ENCODE results near the gene PLCL2.
A peak's percentile ranks its signal among the peaks of the same experiment; 100 is the strongest.

The PLCL2 gene

DNA sequence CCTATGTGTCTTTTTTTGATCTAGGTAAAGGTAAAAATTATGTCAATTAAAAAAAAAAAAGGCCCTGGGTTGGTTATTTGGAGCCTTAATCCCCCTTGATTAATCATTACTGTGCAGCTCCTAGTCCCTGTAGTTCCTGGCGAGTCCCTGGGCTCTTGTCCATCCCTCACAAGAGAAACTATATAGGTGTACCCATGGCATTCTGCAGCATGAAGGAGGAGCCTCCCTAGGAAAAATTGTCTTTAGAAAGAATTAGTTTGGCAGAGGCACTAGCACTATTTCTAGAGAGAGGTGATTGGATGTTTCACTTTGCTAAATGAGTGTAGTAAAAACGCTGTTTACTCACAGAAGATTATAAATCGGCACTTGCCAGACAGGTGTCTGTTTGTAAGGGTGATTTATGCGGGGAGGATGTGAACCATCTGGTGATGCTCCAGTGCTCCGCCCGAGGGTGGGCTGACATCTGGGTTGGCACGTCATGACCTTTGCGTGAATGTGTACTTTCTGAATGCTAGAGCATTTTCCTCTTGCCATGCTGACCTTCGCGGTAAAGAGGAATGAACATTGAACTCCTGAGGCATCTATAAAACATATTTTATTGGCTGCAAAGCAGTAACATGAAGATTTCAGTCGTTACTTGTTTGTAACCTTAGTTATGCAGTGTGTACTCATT is 12.6 kb downstream of the PLCL2 start:
- WGBS, result 93% methylated on average over 11 of the region's 11 CpGs
- Histone ChIP-seq H3K4me3 (ENCODE audit: low read length) (no peak overlapping the region), H3K9ac (ENCODE audit: low read depth, low read length) (no peak overlapping the region)

DNA sequence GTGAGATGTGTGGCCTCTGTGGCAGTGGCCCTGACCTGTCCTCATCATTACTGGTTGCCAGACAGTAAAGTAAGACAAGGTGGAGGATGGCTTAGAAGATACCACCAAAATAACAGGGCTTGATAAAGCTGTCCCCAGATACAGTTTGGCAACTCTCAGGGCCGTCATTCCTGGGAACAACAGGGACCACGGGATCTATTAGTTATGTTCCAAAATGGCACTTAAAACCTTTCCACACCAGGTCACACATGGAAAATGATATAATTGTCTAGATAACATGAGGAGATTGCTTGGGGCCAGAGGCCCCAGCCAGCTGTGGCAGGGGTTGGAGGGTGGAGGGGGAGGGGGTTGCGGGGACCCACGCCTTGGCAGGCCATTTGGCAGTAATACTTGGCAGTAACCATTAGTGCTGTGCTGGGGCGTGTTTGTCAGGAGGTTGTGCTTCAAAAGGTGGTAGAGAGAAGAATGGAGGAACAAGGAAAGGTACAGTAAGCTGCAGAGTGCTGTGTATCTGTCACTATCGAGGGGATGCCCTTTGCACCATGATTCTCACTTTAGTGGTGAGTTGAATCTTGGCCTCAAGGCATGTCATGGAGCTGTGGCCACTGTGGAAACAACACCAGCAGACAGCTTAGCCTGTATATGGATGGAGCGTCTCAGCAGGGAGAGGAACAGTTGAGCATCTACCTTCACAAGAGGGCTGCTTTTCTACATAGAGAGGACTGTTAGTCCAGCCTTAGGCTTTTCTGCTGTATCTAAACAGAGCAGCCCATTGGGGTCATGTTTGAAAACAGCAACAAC is 14.0 kb downstream of the PLCL2 start:
- 92% methylated on average over 7 of the region's 7 CpGs for WGBS
- H3K9ac ChIP-seq (ENCODE audit: low read depth, low read length), result no peak overlapping the region
- H3K27ac ChIP-seq (ENCODE audit: low read depth, low read length), result no peak overlapping the region
- H3K4me3 ChIP-seq (ENCODE audit: low read length), result no peak overlapping the region
- peaks cover 9% of the 10 kb centered on the region; the same call in 1 of the 2 replicates for H3K4me1 ChIP-seq (ENCODE audit: insufficient read depth, low read length)
- H3K9me3 ChIP-seq (ENCODE audit: insufficient read depth, low read depth, low read length), result peaks cover 9% of the 10 kb centered on the region; the same call in 1 of the 2 replicates
- no peaks in the 10 kb centered on the region for H3K27me3 ChIP-seq (ENCODE audit: insufficient read depth, low read length)
- H3K36me3 ChIP-seq (ENCODE audit: insufficient read depth, low read length), result no peaks in the 10 kb centered on the region

More for the DNA sequence above, 12.6 kb downstream of the PLCL2 start:
- peaks cover 9% of the 10 kb centered on the region; the same call in 1 of the 2 replicates for H3K9me3 ChIP-seq (ENCODE audit: insufficient read depth, low read depth, low read length)
- H3K4me1 ChIP-seq (ENCODE audit: insufficient read depth, low read length), result peaks cover 7% of the 10 kb centered on the region
- H3K27ac ChIP-seq (ENCODE audit: low read depth, low read length), result no peak overlapping the region
- no peaks in the 10 kb centered on the region for H3K27me3 ChIP-seq (ENCODE audit: insufficient read depth, low read length)
- H3K36me3 ChIP-seq (ENCODE audit: insufficient read depth, low read length), result no peaks in the 10 kb centered on the region

DNA sequence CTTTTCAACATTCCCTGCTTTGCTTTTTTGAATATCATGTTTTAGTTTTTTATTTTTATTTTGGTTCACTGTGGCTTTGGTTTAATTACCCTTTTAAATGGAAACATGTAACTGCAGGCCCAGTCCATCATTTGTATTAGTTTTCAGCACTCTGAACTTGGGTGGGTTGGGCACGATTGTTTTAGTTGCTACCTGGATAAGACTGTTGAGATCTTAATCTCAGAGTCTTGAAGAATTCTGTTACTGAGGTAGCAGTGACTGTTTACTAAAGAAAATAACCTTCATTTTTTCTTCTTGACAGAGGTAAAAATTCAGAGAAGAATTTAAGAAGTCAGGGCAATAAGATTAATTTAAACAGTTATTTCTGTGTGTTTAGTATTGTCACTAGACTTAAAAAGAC is 15.2 kb downstream of the PLCL2 start:
- WGBS, result 74% methylated on average over 1 of the region's 1 CpG
- no peaks in the 10 kb centered on the region for H3K27me3 ChIP-seq (ENCODE audit: insufficient read depth, low read length)
- no peak overlapping the region for H3K4me3 ChIP-seq (ENCODE audit: low read length)
- peaks cover 4% of the 10 kb centered on the region; the same call in 1 of the 2 replicates for H3K9me3 ChIP-seq (ENCODE audit: insufficient read depth, low read depth, low read length)
- no peak overlapping the region for H3K27ac ChIP-seq (ENCODE audit: low read depth, low read length)
- H3K9ac ChIP-seq (ENCODE audit: low read depth, low read length), result no peak overlapping the region
- peaks cover 17% of the 10 kb centered on the region for H3K4me1 ChIP-seq (ENCODE audit: insufficient read depth, low read length)
- H3K36me3 ChIP-seq (ENCODE audit: insufficient read depth, low read length), result no peaks in the 10 kb centered on the region

DNA sequence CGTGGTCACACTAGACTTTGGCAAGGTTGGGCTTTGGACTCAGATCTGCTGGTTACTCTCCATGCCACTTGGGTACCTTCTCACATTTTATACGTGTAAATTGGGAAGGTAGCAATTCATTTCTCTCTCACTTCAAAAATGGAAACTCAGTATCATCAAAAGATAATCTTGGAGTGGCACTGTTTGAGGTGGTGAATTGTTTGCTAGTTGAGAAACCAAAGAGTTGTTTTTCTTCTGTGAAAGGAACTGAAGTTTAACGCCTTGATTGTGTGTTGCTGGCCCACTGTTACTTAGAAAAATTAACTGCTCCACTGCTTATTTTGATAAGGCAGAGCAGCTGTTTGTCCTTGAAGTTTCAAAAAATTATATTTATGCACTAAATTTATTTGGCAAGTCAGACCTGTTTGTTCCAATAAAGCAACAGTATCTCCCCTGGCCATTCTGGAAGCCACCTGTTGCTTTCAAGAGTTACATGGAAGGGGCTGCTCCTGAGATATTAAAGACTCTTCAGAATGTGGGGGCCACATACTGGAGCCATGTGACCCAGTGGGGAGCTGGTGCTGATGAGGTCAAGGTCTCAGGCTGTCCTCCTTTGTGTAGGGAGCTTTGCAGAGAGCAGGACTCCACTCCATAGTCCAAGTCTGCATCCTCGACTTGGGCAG is 16.2 kb downstream of the PLCL2 start:
- no peak overlapping the region for H3K27ac ChIP-seq (ENCODE audit: low read depth, low read length)
- no peaks in the 10 kb centered on the region for H3K9me3 ChIP-seq (ENCODE audit: insufficient read depth, low read depth, low read length)
- peaks cover 27% of the 10 kb centered on the region for H3K4me1 ChIP-seq (ENCODE audit: insufficient read depth, low read length)
- H3K27me3 ChIP-seq (ENCODE audit: insufficient read depth, low read length), result no peaks in the 10 kb centered on the region
- WGBS, result 84% methylated on average over 4 of the region's 4 CpGs
- H3K4me3 ChIP-seq (ENCODE audit: low read length), result no peak overlapping the region
- no peak overlapping the region for H3K9ac ChIP-seq (ENCODE audit: low read depth, low read length)
- no peaks in the 10 kb centered on the region for H3K36me3 ChIP-seq (ENCODE audit: insufficient read depth, low read length)

DNA sequence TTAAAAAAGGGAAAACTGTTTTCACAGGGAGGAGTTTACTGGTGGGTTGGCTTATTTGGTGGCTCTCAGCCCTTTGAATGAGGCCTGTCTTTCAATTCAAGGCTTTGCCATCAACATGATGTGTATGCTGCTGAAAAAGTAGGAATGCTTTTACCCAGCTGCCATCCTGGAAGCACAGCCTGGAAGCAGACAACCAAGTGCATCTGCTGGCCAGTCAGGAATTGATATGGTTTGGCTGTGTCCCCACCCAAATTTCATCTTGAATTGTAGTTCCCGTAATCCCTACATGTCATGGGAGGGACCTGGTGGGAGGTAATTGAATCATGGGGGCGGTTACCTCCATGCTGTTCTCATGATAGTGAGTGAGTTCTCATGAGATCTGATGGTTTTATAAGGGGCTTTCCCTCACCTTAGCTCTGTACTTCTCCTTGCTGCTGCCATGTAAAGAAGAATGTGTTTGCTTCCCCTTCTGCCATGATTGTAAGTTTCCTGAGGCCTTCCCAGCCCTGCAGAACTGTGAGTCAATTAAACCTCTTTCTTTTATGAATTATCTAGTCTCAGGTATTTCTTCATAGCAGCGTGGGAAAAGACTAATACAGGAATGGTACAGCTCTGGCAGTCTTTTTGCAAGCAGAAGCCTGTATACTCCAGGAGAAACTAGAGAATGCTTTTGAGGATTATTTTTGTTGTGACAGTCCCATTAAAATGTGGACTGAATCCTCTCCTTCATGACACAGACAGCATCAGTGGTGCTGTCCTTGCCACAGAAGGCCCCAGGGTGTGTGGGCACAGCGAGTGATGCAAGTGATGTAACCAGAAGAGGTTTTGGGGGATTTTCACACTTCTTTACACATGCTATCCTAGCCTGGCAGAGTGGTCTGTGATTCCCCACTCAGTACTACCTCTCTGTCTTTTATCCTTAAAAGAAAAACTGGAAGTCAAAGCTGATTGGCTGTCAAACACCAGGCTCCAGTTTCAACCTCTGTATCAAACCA is 20.0 kb downstream of the PLCL2 start:
- 0 out of 2 replicates have a peak overlapping the region, but pooled peaks have one; percentile 24 for H3K27ac ChIP-seq (ENCODE audit: low read depth, low read length)
- 93% methylated on average over 4 of the region's 4 CpGs for WGBS
- no peak overlapping the region for H3K9ac ChIP-seq (ENCODE audit: low read depth, low read length)
- H3K4me3 ChIP-seq (ENCODE audit: low read length), result no peak overlapping the region
- H3K36me3 ChIP-seq (ENCODE audit: insufficient read depth, low read length), result no peaks in the 10 kb centered on the region
- H3K9me3 ChIP-seq (ENCODE audit: insufficient read depth, low read depth, low read length), result no peaks in the 10 kb centered on the region
- H3K27me3 ChIP-seq (ENCODE audit: insufficient read depth, low read length), result no peaks in the 10 kb centered on the region
- peaks cover 45% of the 10 kb centered on the region for H3K4me1 ChIP-seq (ENCODE audit: insufficient read depth, low read length)

DNA sequence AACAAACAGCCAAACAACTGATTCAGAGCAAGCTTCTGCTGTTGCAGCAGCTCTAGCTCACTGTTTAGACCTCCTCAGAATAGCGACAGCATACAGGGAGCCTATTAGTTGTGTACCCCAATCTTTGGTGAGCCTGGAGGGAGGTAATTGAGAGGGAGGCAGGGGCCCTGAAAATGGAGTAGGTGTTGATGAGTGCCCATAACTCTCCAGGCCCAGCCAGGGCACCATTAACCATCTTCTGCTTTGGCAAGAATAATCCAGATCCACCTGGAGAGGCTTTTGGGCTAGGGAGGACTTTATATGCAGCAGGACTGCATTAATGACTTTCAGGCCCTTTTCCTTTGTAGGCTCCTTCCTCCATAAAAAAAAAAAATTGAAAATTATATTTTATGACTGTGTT is 20.9 kb downstream of the PLCL2 start:
- Histone ChIP-seq H3K4me1 (ENCODE audit: insufficient read depth, low read length) (peaks cover 45% of the 10 kb centered on the region), H3K9ac (ENCODE audit: low read depth, low read length) (no peak overlapping the region), H3K36me3 (ENCODE audit: insufficient read depth, low read length) (no peaks in the 10 kb centered on the region), H3K27ac (ENCODE audit: low read depth, low read length) (no peak overlapping the region), H3K27me3 (ENCODE audit: insufficient read depth, low read length) (no peaks in the 10 kb centered on the region), H3K9me3 (ENCODE audit: insufficient read depth, low read depth, low read length) (no peaks in the 10 kb centered on the region), H3K4me3 (ENCODE audit: low read length) (no peak overlapping the region)
- WGBS, result 97% methylated on average over 1 of the region's 1 CpG

DNA sequence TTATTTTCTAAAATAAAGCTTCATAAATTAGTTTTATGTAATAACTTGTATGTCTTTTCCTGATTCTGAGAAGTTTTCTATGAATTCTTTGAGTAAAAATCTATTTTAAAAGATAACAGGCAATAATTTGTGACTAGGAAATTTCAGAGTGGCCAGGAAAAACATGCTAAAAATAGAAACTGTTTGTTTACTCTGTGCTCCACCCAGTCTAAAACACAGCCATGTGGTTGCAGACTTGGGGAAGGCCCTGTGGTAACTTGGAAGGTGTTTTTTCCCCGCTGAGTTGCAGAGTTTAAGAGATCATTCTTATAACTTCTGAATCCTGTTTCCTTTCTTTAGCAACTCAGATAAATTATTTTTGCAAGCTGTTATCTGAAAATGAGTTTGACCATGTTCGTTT is 21.9 kb downstream of the PLCL2 start:
- H3K27me3 ChIP-seq (ENCODE audit: insufficient read depth, low read length), result no peaks in the 10 kb centered on the region
- no peaks in the 10 kb centered on the region for H3K9me3 ChIP-seq (ENCODE audit: insufficient read depth, low read depth, low read length)
- no peak overlapping the region for H3K27ac ChIP-seq (ENCODE audit: low read depth, low read length)
- no peaks in the 10 kb centered on the region for H3K36me3 ChIP-seq (ENCODE audit: insufficient read depth, low read length)
- no peak overlapping the region for H3K9ac ChIP-seq (ENCODE audit: low read depth, low read length)
- no CpG with 5 or more reads among the region's 2 CpGs for WGBS
- no peak overlapping the region for H3K4me3 ChIP-seq (ENCODE audit: low read length)
- peaks cover 45% of the 10 kb centered on the region for H3K4me1 ChIP-seq (ENCODE audit: insufficient read depth, low read length)

DNA sequence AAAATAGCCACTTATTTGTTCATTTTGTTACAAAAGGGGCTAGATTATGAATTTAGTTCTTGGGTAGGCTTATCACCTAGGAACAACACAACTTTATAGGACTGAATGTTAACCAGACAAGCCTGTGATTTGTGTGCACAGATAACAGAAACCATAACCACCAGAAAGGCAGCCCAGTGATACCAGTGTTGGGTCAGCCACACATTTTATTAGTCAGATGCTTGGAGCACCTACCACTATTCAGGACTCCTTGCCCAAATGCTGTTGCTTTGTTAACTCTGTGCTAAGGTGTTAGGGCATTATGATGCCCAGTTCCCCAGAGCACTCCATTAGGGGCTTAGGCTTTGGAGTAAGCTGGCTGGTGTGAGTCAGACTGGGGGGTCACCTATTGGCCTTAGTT is 22.5 kb downstream of the PLCL2 start:
- no peak overlapping the region for H3K27ac ChIP-seq (ENCODE audit: low read depth, low read length)
- H3K9me3 ChIP-seq (ENCODE audit: insufficient read depth, low read depth, low read length), result no peaks in the 10 kb centered on the region
- H3K27me3 ChIP-seq (ENCODE audit: insufficient read depth, low read length), result no peaks in the 10 kb centered on the region
- peaks cover 45% of the 10 kb centered on the region for H3K4me1 ChIP-seq (ENCODE audit: insufficient read depth, low read length)
- H3K4me3 ChIP-seq (ENCODE audit: low read length), result no peak overlapping the region
- H3K9ac ChIP-seq (ENCODE audit: low read depth, low read length), result no peak overlapping the region
- H3K36me3 ChIP-seq (ENCODE audit: insufficient read depth, low read length), result no peaks in the 10 kb centered on the region

DNA sequence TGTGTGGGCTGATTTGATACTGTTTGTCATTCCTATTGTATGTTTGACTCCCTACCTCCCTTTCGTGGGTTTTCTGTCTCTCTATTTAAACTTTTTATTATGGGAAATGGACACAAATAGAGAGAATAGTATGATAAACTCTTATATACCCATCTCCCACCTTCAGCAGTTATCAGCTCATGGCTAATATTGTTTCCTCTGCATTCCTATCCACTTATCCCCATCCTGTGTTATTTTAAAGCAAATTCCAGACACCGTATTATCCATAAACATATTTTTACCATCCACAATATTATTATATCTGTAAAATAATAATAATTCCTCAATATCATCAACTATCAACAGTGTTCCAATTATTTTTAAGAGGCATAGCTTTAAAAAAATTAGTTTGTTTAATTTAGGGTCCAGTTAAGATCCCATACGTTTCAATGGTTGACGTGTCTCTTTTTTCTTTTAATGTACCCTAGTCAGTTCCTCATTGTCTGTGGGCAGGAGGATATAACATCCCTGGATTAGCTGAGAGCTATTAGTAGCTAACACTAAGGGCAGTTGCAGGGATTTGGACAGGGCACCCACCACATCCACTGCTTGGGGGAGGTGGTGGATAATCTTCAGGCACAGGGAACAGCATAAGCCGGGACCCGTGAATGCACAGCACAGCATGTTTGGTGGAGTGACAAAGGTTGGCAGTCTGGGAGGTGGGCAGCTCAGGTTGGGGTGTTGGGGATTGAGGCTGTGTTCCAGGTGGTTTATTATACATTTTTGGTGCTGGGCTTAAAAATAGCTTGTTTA is 23.5 kb downstream of the PLCL2 start:
- Histone ChIP-seq H3K4me3 (ENCODE audit: low read length) (no peak overlapping the region), H3K27ac (ENCODE audit: low read depth, low read length) (no peak overlapping the region), H3K27me3 (ENCODE audit: insufficient read depth, low read length) (no peaks in the 10 kb centered on the region), H3K9ac (ENCODE audit: low read depth, low read length) (no peak overlapping the region), H3K4me1 (ENCODE audit: insufficient read depth, low read length) (peaks cover 39% of the 10 kb centered on the region), H3K36me3 (ENCODE audit: insufficient read depth, low read length) (no peaks in the 10 kb centered on the region), H3K9me3 (ENCODE audit: insufficient read depth, low read depth, low read length) (no peaks in the 10 kb centered on the region)
- 90% methylated on average over 4 of the region's 6 CpGs for WGBS

DNA sequence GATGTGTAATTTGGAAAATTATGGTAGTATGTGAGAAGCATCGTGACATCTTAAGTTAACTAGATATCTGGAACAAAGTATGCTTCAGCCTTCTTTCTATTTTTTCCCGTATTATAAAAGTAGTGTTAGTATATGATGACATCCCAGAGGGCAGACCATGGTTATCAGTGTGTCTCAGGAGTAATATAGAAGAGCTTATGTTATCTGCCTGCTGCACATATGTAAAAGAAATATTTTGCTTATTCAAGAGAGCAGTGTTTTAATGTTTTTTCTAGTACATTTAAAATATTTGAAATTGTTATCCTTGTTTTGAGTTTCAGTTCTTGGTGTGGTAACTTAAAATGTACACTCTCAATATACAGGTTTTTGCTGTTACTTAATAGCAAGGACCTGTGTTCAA is 24.1 kb downstream of the PLCL2 start:
- no peak overlapping the region for H3K27ac ChIP-seq (ENCODE audit: low read depth, low read length)
- 94% methylated on average over 2 of the region's 2 CpGs for WGBS

More for the DNA sequence above, 24.1 kb downstream of the PLCL2 start:
- H3K36me3 ChIP-seq (ENCODE audit: insufficient read depth, low read length), result no peaks in the 10 kb centered on the region
- no peak overlapping the region for H3K4me3 ChIP-seq (ENCODE audit: low read length)
- H3K27me3 ChIP-seq (ENCODE audit: insufficient read depth, low read length), result no peaks in the 10 kb centered on the region
- peaks cover 35% of the 10 kb centered on the region for H3K4me1 ChIP-seq (ENCODE audit: insufficient read depth, low read length)
- H3K9ac ChIP-seq (ENCODE audit: low read depth, low read length), result no peak overlapping the region
- no peaks in the 10 kb centered on the region for H3K9me3 ChIP-seq (ENCODE audit: insufficient read depth, low read depth, low read length)
